GM12878 (cell line): ENCODE results near the gene GGACT. TPM values are rescaled to one million over a fixed set of nuclear protein-coding genes. Genes with fewer than 3 reads are reported as not detected.

Experiments used
- ATAC-seq: fragments of 200-7000 bp; cut with Tn5 transposase; 3 replicates; pipeline ENCODE4 v1.9.1; 2020; ENCODE audit warnings: mild to moderate bottlenecking, moderate library complexity
- BruUV-seq: library from RNA; stranded (reverse); fragments of 400-500 nt; replicated peaks from 2 replicates; lab custom pipeline; 2021; lab: Mats Ljungman, UMichigan
- CTCF ChIA-PET: fragments of 300-600 bp; sonication (Branson Sonifier 250); formaldehyde crosslinking; extraction: SDS; loops from one replicate; lab custom pipeline; 2021; ENCODE audit warnings: inconsistent platforms; lab: Yijun Ruan, JAX
- POLR2A ChIA-PET: fragments of 350-600 bp; formaldehyde crosslinking; extraction: SDS; loops from one replicate; lab custom pipeline; 2021; ENCODE audit warnings: inconsistent platforms; lab: Charles Lee
- RAD21 ChIA-PET: fragments of 300-600 bp; sonication (Branson Sonifier 250); formaldehyde crosslinking; loops from one replicate; lab custom pipeline; 2023; ENCODE audit warnings: antibody characterized with exemption; ENCODE audit not compliant: unreplicated experiment; lab: Charles Lee
- SMC1A ChIA-PET: fragments of 300-600 bp; sonication (Branson Sonifier 250); formaldehyde crosslinking; loops from one replicate; lab custom pipeline; 2023; ENCODE audit not compliant: unreplicated experiment, uncharacterized antibody; lab: Charles Lee
- DNase-seq: peaks from one replicate; pipeline ENCODE4 v3.0.0-alpha.2; 2011; ENCODE audit warnings: low read depth, low spot score
- FAIRE-seq: peaks from 3 replicates; lab custom pipeline; 2011; peaks lifted over from hg19 to GRCh38; lab: Jason Lieb, UNC
- H2AFZ ChIP-seq: 2 replicates; pipeline ENCODE4 v1.6.0; 2011; ENCODE audit warnings: low read depth, low read length, control low read depth; ENCODE audit not compliant: control insufficient read depth
- H3K27ac ChIP-seq: 2 replicates; pipeline ENCODE4 v1.5.1; 2011; ENCODE audit warnings: control low read depth; ENCODE audit not compliant: control insufficient read depth, insufficient read depth
- H3K27me3 ChIP-seq, 2 experiments: replicated peaks in 1 of 2; 2 replicates each; pipeline versions ENCODE4 v1.6.0 to v1.6.1; 2011; ENCODE audit warnings: low read length in 1 of 2; ENCODE audit not compliant: control insufficient read depth in 2 of 2, insufficient read depth in 2 of 2
- H3K36me3 ChIP-seq, 2 experiments: 2 replicates each; pipeline ENCODE4 v1.5.1; 2011; ENCODE audit warnings: low read length in 1 of 2; ENCODE audit not compliant: control insufficient read depth in 2 of 2, insufficient read depth in 2 of 2
- H3K4me1 ChIP-seq: 2 replicates; pipeline ENCODE4 v1.6.1; 2011; ENCODE audit warnings: mild to moderate bottlenecking, low read length, moderate library complexity, mixed read lengths; ENCODE audit not compliant: control insufficient read depth, insufficient read depth
- H3K4me2 ChIP-seq: 2 replicates; pipeline ENCODE4 v1.6.0; 2011; ENCODE audit warnings: control low read depth; ENCODE audit not compliant: control insufficient read depth, insufficient read depth
- H3K4me3 ChIP-seq: fragments of 200-600 bp; sonication (generic); 2 replicates; pipeline ENCODE4 v1.5.1; 2016
- H3K79me2 ChIP-seq: 2 replicates; pipeline ENCODE4 v1.6.0; 2011; ENCODE audit warnings: low read length; ENCODE audit not compliant: control insufficient read depth, insufficient read depth
- H3K9ac ChIP-seq: 2 replicates; pipeline ENCODE4 v1.8.0; 2011; ENCODE audit warnings: low read length, control low read depth, mixed read lengths; ENCODE audit not compliant: control insufficient read depth, insufficient read depth
- H3K9me3 ChIP-seq: replicated peaks from 3 replicates; pipeline ENCODE4 v1.5.1; 2011; ENCODE audit warnings: mild to moderate bottlenecking, low read length; ENCODE audit not compliant: control insufficient read depth, insufficient read depth
- H4K20me1 ChIP-seq: 2 replicates; pipeline ENCODE4 v1.6.0; 2011; ENCODE audit not compliant: control insufficient read depth, insufficient read depth
- ATF7 ChIP-seq: fragments of 450-650 bp; IDR thresholded peaks from 2 replicates; pipeline ENCODE4 v1.6.1; 2016; ENCODE audit warnings: low read depth, mild to moderate bottlenecking
- BMI1 ChIP-seq: fragments of 450-650 bp; IDR thresholded peaks from 2 replicates; pipeline ENCODE4 v1.6.1; 2016; ENCODE audit warnings: mild to moderate bottlenecking, moderate library complexity, borderline replicate concordance
- FOXM1 ChIP-seq: IDR thresholded peaks from 2 replicates; pipeline ENCODE4 v1.6.1; 2012; ENCODE audit warnings: low read depth, mild to moderate bottlenecking, inconsistent platforms, low read length, moderate library complexity
- HCFC1 ChIP-seq: fragments of 150-350 bp; IDR thresholded peaks from 2 replicates; pipeline ENCODE4 v1.6.1; 2014; ENCODE audit warnings: low read length
- IRF4 ChIP-seq: IDR thresholded peaks from 2 replicates; pipeline ENCODE4 v1.6.1; 2011; ENCODE audit warnings: low read depth, low read length
- KAT2A ChIP-seq: conservative IDR thresholded peaks from 2 replicates; pipeline ENCODE4 v1.6.1; 2011; ENCODE audit warnings: low read depth, low read length; ENCODE audit not compliant: control insufficient read depth
- NBN ChIP-seq: fragments of 450-650 bp; IDR thresholded peaks from 2 replicates; pipeline ENCODE4 v1.6.1; 2016
- NFYB ChIP-seq: IDR thresholded peaks from 2 replicates; pipeline ENCODE4 v1.6.1; 2011; ENCODE audit warnings: low read depth, mild to moderate bottlenecking, low read length, improper control_type of control experiment, moderate library complexity; ENCODE audit not compliant: insufficient read depth
- NR2F1 ChIP-seq: fragments of 450-650 bp; conservative IDR thresholded peaks from 2 replicates; pipeline ENCODE4 v1.6.1; 2017; ENCODE audit warnings: mild to moderate bottlenecking
- PAX5 ChIP-seq: IDR thresholded peaks from 2 replicates; pipeline ENCODE4 v1.6.1; 2011; ENCODE audit warnings: low read depth, low read length, borderline replicate concordance
- RUNX3 ChIP-seq: IDR thresholded peaks from 2 replicates; pipeline ENCODE4 v1.6.1; 2012; ENCODE audit warnings: low read length, inconsistent platforms
- SMAD1 ChIP-seq: fragments of 450-650 bp; IDR thresholded peaks from 2 replicates; pipeline ENCODE4 v1.6.1; 2018; ENCODE audit warnings: mild to moderate bottlenecking, low read depth; ENCODE audit not compliant: partially characterized antibody
- ZNF274 ChIP-seq: IDR thresholded peaks from one replicate; pipeline ENCODE4 v1.8.0; 2011; ENCODE audit not compliant: insufficient read length, insufficient read depth
- WGBS: methylation state at CpG from one replicate; pipeline ENCODE4 v1.1.6; 2016; ENCODE audit warnings: low lambda C conversion rate; ENCODE audit not compliant: insufficient replicate concordance, insufficient coverage; ENCODE audit errors: missing lambda C conversion rate; 5-methylcytosine and 5-hydroxymethylcytosine counted together
- in situ Hi-C: fragments of 300-500 bp; cut with MboI; formaldehyde crosslinking; loops from 9 replicates; pipeline ENCODE4 v1.14.3; 2018; ENCODE audit warnings: mixed read lengths
- intact Hi-C: fragments of 100-400 bp; cut with micrococcal nuclease; formaldehyde crosslinking; loops from one replicate; pipeline ENCODE4 v1.14.2; 2022; ENCODE audit not compliant: unreplicated experiment
- polyA plus RNA-seq, 11 experiments: library from polyadenylated mRNA; depleted of rRNA in 4 of 11; unstranded in 6 of 11; stranded (reverse) in 5 of 11; fragments of >200 nt; fragmentation: Nextera tagmentation in 4 of 11; fragmentation: Illumina TruSeq in 1 of 11; extraction: Ambion mirVana in 4 of 11; extraction: Trizol in 1 of 11; gene quantifications; 1 replicate in 1 of 11; 2 replicates in 10 of 11; pipeline versions ENCODE4 v1.2.1 to v1.2.3, GENCODE V29; 2011 to 2016; ENCODE audit warnings: inconsistent platforms in 2 of 11, missing spikeins in 2 of 11, low read depth in 1 of 11
- total RNA-seq, 4 experiments: library from RNA; depleted of rRNA in 3 of 4; stranded (reverse); fragments of >200 nt in 3 of 4; fragmentation: Illumina TruSeq in 1 of 4; extraction: Trizol in 1 of 4; gene quantifications; 2 replicates each; pipeline versions ENCODE4 v1.2.1 to v1.2.3, GENCODE V29; 2013 to 2021
- TF ChIP-seq, protein P1 (sequence below): fragments of 450-650 bp; IDR thresholded peaks from 2 replicates; pipeline ENCODE4 v1.6.1; 2016; ENCODE audit warnings: mild to moderate bottlenecking
- TF ChIP-seq, protein P2 (sequence below): IDR thresholded peaks from 2 replicates; pipeline ENCODE4 v1.6.1; 2011; ENCODE audit warnings: borderline replicate concordance, low read depth, mild to moderate bottlenecking, moderate library complexity, mixed read lengths, low read length; ENCODE audit not compliant: insufficient read depth; ENCODE audit errors: extremely low read length
- TF ChIP-seq, protein P3 (sequence below): fragments of 150-350 bp; IDR thresholded peaks from 2 replicates; pipeline ENCODE4 v1.6.1; 2016; ENCODE audit warnings: low read depth, low read length
- TF ChIP-seq, protein P4 (sequence below): fragments of 450-650 bp; formaldehyde crosslinking; IDR thresholded peaks from 2 replicates; pipeline ENCODE4 v1.4.0; 2022; ENCODE audit warnings: mild to moderate bottlenecking, moderate library complexity

GGACT gene
- total and polyA plus RNA-seq, 10 of the 15 experiments (the other 5 are each of a cell fraction or from before 2014, with no cell fraction given) = 0.61 to 8.8 (median 4.2) TPM

DNA sequence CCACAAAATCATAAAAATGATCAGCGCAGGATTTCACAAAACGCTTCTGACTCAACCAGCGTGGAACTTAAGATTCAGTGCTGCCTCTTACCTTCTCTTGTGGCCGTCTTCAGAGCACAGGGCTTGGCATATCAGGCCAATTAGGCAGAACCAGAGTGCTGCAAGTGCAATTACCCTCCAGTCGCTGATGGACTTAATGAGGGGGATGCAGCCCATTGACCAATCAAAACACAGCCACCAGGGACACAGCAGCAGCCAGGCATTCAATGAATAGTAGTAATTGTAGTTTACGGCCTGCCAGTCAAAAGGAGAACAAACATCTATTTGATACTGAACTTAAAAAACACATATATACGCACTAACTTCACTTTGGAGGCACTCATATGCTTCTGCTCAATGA is 47.9 kb upstream of the GGACT start:
- Histone ChIP-seq H3K4me3 (no peak overlapping the region), H3K36me3 (peaks cover 0 to 16% of the 10 kb centered on the region in 2 experiments; a peak in 3 of 4 replicates), H3K9me3 (no peaks in the 10 kb centered on the region), H3K27me3 (no peaks in the 10 kb centered on the region), H3K9ac (no peak overlapping the region), H3K4me1 (no peaks in the 10 kb centered on the region), H3K4me2 (no peak overlapping the region), H4K20me1 (no peaks in the 10 kb centered on the region), H3K27ac (no peak overlapping the region), H2AFZ (no peak overlapping the region), H3K79me2 (no peaks in the 10 kb centered on the region)
- no TSS peak for BruUV-seq
- FAIRE-seq = no peak
- ChIA-PET CTCF (no interaction called here), POLR2A (no interaction called here), SMC1A (no interaction called here), RAD21 (no interaction called here)
- 99% methylated on average over 7 of the region's 7 CpGs for WGBS
- in situ Hi-C loops (no loop called here), intact Hi-C loops (no loop called here)
- DNase-seq = no peak
- TF ChIP-seq, protein P1, sequence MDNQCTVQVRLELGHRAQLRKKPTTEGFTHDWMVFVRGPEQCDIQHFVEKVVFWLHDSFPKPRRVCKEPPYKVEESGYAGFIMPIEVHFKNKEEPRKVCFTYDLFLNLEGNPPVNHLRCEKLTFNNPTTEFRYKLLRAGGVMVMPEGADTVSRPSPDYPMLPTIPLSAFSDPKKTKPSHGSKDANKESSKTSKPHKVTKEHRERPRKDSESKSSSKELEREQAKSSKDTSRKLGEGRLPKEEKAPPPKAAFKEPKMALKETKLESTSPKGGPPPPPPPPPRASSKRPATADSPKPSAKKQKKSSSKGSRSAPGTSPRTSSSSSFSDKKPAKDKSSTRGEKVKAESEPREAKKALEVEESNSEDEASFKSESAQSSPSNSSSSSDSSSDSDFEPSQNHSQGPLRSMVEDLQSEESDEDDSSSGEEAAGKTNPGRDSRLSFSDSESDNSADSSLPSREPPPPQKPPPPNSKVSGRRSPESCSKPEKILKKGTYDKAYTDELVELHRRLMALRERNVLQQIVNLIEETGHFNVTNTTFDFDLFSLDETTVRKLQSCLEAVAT = no peak
- TF ChIP-seq, protein P2, sequence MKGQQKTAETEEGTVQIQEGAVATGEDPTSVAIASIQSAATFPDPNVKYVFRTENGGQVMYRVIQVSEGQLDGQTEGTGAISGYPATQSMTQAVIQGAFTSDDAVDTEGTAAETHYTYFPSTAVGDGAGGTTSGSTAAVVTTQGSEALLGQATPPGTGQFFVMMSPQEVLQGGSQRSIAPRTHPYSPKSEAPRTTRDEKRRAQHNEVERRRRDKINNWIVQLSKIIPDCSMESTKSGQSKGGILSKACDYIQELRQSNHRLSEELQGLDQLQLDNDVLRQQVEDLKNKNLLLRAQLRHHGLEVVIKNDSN = no peak
- TF ChIP-seq IRF4 (no peak), NFYB (no peak), HCFC1 (no peak), BMI1 (no peak), RUNX3 (no peak), KAT2A (no peak), NBN (no peak), NR2F1 (no peak), PAX5 (no peak), ATF7 (no peak), SMAD1 (no peak), ZNF274 (no peak), FOXM1 (no peak)
- TF ChIP-seq, protein P3, sequence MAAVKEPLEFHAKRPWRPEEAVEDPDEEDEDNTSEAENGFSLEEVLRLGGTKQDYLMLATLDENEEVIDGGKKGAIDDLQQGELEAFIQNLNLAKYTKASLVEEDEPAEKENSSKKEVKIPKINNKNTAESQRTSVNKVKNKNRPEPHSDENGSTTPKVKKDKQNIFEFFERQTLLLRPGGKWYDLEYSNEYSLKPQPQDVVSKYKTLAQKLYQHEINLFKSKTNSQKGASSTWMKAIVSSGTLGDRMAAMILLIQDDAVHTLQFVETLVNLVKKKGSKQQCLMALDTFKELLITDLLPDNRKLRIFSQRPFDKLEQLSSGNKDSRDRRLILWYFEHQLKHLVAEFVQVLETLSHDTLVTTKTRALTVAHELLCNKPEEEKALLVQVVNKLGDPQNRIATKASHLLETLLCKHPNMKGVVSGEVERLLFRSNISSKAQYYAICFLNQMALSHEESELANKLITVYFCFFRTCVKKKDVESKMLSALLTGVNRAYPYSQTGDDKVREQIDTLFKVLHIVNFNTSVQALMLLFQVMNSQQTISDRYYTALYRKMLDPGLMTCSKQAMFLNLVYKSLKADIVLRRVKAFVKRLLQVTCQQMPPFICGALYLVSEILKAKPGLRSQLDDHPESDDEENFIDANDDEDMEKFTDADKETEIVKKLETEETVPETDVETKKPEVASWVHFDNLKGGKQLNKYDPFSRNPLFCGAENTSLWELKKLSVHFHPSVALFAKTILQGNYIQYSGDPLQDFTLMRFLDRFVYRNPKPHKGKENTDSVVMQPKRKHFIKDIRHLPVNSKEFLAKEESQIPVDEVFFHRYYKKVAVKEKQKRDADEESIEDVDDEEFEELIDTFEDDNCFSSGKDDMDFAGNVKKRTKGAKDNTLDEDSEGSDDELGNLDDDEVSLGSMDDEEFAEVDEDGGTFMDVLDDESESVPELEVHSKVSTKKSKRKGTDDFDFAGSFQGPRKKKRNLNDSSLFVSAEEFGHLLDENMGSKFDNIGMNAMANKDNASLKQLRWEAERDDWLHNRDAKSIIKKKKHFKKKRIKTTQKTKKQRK = no peak
- TF ChIP-seq, protein P4, sequence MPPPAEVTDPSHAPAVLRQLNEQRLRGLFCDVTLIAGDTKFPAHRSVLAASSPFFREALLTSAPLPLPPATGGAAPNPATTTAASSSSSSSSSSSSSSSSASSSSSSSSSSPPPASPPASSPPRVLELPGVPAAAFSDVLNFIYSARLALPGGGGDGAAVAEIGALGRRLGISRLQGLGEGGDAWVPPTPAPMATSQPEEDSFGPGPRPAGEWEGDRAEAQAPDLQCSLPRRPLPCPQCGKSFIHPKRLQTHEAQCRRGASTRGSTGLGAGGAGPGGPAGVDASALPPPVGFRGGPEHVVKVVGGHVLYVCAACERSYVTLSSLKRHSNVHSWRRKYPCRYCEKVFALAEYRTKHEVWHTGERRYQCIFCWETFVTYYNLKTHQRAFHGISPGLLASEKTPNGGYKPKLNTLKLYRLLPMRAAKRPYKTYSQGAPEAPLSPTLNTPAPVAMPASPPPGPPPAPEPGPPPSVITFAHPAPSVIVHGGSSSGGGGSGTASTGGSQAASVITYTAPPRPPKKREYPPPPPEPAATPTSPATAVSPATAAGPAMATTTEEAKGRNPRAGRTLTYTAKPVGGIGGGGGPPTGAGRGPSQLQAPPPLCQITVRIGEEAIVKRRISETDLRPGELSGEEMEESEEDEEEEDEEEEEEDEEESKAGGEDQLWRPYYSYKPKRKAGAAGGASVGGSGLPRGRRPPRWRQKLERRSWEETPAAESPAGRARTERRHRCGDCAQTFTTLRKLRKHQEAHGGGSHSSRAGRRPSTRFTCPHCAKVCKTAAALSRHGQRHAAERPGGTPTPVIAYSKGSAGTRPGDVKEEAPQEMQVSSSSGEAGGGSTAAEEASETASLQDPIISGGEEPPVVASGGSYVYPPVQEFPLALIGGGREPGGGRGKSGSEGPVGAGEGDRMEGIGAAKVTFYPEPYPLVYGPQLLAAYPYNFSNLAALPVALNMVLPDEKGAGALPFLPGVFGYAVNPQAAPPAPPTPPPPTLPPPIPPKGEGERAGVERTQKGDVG = no peak
- no peak for ATAC-seq
